ENCODE data around the gene BEST4. TPM values are rescaled to one million over a fixed set of nuclear protein-coding genes. Genes with fewer than 3 reads are reported as not detected.
"Not testable (repeated sequence)": the region's sequence is repeated elsewhere in the genome, so short reads cannot be mapped to it uniquely, and the experiment has no call there.

BEST4 gene
- total RNA-seq, 1 experiment from 2014 or later, result 1.3 TPM

- H3K4me2 ChIP-seq, result peak overlapping the region; percentile 84
- H3K9me2 ChIP-seq (ENCODE audit: insufficient read depth), result no peaks in the 10 kb centered on the region
- H3K27ac ChIP-seq, result peak overlapping the region; percentile 98
- H3K9me3 ChIP-seq (ENCODE audit: insufficient read depth, low read depth), result no peaks in the 10 kb centered on the region
- BruUV-seq (replicated peaks), result TSS peak; percentile 38
- ChIA-PET CTCF (interaction anchor here (0.5 to 1.2 kb wide), 5 partner anchors 17 to 748 kb away, joined by 3 to 4 read pairs (median 3); partner anchors contain the start of gene PLK3), POLR2A (ENCODE audit: unreplicated experiment) (interaction anchor here (0.5 to 1.6 kb wide), 9 partner anchors 24 to 1674 kb away, joined by 3 to 15 read pairs (median 5); partner anchors contain the start of genes PLK3 and TMEM53)
- H3K27me3 ChIP-seq (ENCODE audit: insufficient read depth, low read depth), result no peaks in the 10 kb centered on the region
- intact Hi-C loops (cut with micrococcal nuclease; ENCODE audit: unreplicated experiment), result loop anchor here (2.0 kb wide), 1 partner anchor 45 kb away; the partner anchor contains the start of gene RNU5D-1
- H3K79me2 ChIP-seq (ENCODE audit: low read depth), result peaks cover 60% of the 10 kb centered on the region
- DNase-seq, result peak in 1 of 2 experiments; percentile 30
- H3K4me3 ChIP-seq, result peak overlapping the region; percentile 95
- H3K36me3 ChIP-seq (ENCODE audit: low read depth), result peaks cover 44% of the 10 kb centered on the region
- H3K4me1 ChIP-seq (replicated peaks; ENCODE audit: insufficient read depth), result peaks cover 22% of the 10 kb centered on the region
- H2AFZ ChIP-seq, result peak overlapping the region; percentile 73; the same call in 1 of the 2 replicates
- TF ChIP-seq EZH2 (IDR thresholded peaks at IDR 0.05; ENCODE audit: low read depth), result no peak
- H3F3A ChIP-seq (ENCODE audit: insufficient read depth, low read depth), result peaks cover 74% of the 10 kb centered on the region
- H4K20me1 ChIP-seq (ENCODE audit: insufficient read depth), result peaks cover 43% of the 10 kb centered on the region
These were observed 11.8 kb downstream of the BEST4 start for GRCh38 chr1:44775930-44776729.

DNA sequence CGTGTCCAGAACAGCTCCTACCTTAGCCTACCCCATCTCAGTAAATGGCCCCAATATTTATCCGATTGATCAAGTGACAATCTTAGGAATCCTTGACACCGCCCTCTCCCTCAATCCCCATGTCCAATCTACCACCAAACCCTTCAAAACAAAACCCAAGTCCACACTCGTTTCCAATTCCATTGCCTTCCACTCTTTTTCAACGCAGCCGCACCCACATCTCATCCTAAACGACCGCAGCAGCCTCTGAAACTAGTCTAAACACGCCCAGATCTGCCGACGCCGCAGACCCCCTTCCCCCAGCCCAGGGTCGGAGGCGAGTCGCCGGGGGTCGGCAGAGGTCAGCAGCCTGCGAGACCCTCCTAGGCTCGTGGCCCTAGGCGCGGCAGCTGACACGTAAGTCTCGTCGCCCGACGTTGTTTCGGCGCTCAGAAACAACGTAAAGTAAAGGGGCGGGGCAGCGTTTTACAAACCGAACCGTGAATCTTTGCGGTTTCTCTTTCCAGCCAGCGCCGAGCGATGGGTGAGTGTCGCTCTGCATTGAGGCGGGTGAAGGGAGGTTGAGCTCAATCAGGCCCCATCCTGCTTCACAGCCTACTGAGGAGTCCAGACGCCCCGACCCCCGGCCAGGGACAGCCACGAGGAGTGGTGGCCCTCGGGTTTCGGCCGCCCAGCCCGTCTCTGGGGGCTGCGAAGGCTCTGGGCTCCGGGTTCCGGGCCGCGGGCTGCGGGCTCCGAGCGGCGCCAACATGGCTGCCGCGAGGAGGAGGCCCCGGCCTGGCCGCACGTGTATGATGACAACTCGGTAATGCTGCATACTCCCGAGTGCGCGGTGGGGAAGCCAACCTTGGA, 12.7 kb downstream of the BEST4 start, which contains the start of gene RPS8:
TSS of gene RPS8 (plus strand) at position 463 of the 852 bp plus-strand sequence. CDS start at position 520, 57 bp downstream.
- ChIA-PET CTCF (interaction anchor here (0.5 to 1.2 kb wide), 6 partner anchors 18 to 747 kb away, joined by 3 to 15 read pairs (median 3); partner anchors contain the start of gene PLK3), POLR2A (ENCODE audit: unreplicated experiment) (interaction anchor here (0.5 to 1.6 kb wide), 13 partner anchors 26 to 1954 kb away, joined by 3 to 15 read pairs (median 5); partner anchors contain the start of genes MMACHC, PRDX1, RNU5D-1 and TMEM53)
- peak; percentile 86 to 87 for DNase-seq
- Histone ChIP-seq H3K9me2 (ENCODE audit: insufficient read depth) (no peaks in the 10 kb centered on the region), H3K36me3 (ENCODE audit: low read depth) (peaks cover 42% of the 10 kb centered on the region), H2AFZ (peak within 1 kb of the TSS; percentile 73), H3K4me3 (peak within 1 kb of the TSS; percentile 95), H3K4me2 (peak within 1 kb of the TSS; percentile 84), H3K9me3 (ENCODE audit: insufficient read depth, low read depth) (no peaks in the 10 kb centered on the region), H3K79me2 (ENCODE audit: low read depth) (peaks cover 60% of the 10 kb centered on the region), H3F3A (ENCODE audit: insufficient read depth, low read depth) (peaks cover 66% of the 10 kb centered on the region), H3K27ac (peak within 1 kb of the TSS; percentile 98), H3K27me3 (ENCODE audit: insufficient read depth, low read depth) (no peaks in the 10 kb centered on the region), H4K20me1 (ENCODE audit: insufficient read depth) (peaks cover 38% of the 10 kb centered on the region), H3K4me1 (replicated peaks; ENCODE audit: insufficient read depth) (peaks cover 22% of the 10 kb centered on the region)
- TF ChIP-seq, protein P1, sequence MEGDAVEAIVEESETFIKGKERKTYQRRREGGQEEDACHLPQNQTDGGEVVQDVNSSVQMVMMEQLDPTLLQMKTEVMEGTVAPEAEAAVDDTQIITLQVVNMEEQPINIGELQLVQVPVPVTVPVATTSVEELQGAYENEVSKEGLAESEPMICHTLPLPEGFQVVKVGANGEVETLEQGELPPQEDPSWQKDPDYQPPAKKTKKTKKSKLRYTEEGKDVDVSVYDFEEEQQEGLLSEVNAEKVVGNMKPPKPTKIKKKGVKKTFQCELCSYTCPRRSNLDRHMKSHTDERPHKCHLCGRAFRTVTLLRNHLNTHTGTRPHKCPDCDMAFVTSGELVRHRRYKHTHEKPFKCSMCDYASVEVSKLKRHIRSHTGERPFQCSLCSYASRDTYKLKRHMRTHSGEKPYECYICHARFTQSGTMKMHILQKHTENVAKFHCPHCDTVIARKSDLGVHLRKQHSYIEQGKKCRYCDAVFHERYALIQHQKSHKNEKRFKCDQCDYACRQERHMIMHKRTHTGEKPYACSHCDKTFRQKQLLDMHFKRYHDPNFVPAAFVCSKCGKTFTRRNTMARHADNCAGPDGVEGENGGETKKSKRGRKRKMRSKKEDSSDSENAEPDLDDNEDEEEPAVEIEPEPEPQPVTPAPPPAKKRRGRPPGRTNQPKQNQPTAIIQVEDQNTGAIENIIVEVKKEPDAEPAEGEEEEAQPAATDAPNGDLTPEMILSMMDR (conservative IDR thresholded peaks at IDR 0.05), result 0 out of 2 replicates have a peak, but pooled peaks have one; percentile 10
- TF ChIP-seq EZH2 (IDR thresholded peaks at IDR 0.05; ENCODE audit: low read depth), result no peak
- TSS peak; percentile 85 for BruUV-seq (replicated peaks)
- intact Hi-C loops (cut with micrococcal nuclease; ENCODE audit: unreplicated experiment), result loop anchor here (2.0 kb wide), 1 partner anchor 45 kb away; the partner anchor contains the start of gene RNU5D-1

GRCh38 chr1:44766421-44766820, 21.5 kb downstream of the BEST4 start:
- H3K4me1 ChIP-seq (replicated peaks; ENCODE audit: insufficient read depth); H3K9me3 ChIP-seq (ENCODE audit: insufficient read depth, low read depth); BruUV-seq (replicated peaks); H3K27ac ChIP-seq; intact Hi-C loops (cut with micrococcal nuclease; ENCODE audit: unreplicated experiment); H3K79me2 ChIP-seq (ENCODE audit: low read depth); H3K4me2 ChIP-seq; DNase-seq; H2AFZ ChIP-seq; H4K20me1 ChIP-seq (ENCODE audit: insufficient read depth); H3K27me3 ChIP-seq (ENCODE audit: insufficient read depth, low read depth); H3K9me2 ChIP-seq (ENCODE audit: insufficient read depth); H3K4me3 ChIP-seq: not testable (repeated sequence)
- CTCF ChIA-PET, result interaction anchor here (1.3 kb wide), 1 partner anchor 27 kb away, joined by 3 read pairs; no protein-coding TSS in a partner anchor
- Histone ChIP-seq H3K36me3 (ENCODE audit: low read depth) (0 out of 2 replicates have a peak, but pooled peaks cover 20% of the 10 kb centered on the region), H3F3A (ENCODE audit: insufficient read depth, low read depth) (peaks cover 45% of the 10 kb centered on the region; the same call in 1 of the 2 replicates)
- POLR2A ChIA-PET (ENCODE audit: unreplicated experiment), result interaction anchor here (0.6 kb wide), 2 partner anchors 25 to 35 kb away, joined by 5 read pairs; no protein-coding TSS in a partner anchor

Measured in PC-9 (cell line).